NCI-H2029 (cell line): ENCODE measurements around the gene TRIM58.

Experiments
- DNase-seq: peaks from one replicate; lab custom pipeline; 2025; lab: John Stamatoyannopoulos, UW

TRIM58 gene

GRCh38 chr1:247884797-247885413 is 27.9 kb downstream of the TRIM58 start:
- no peak for DNase-seq

GRCh38 chr1:247895163-247895637 is 38.2 kb downstream of the TRIM58 start, which contains the start of gene OR2W3:
Gene OR2W3 (plus strand): TSS chr1:247895587. CDS start chr1:247895587, 0 bp downstream.
- no peak for DNase-seq

GRCh38 chr1:247895976-247896375 is 39.0 kb downstream of the TRIM58 start:
- DNase-seq = no peak

GRCh38 chr1:247904122-247904521 is 47.1 kb downstream of the TRIM58 start:
- no peak for DNase-seq

GRCh38 chr1:247905181-247905580 is 48.2 kb downstream of the TRIM58 start:
- no peak for DNase-seq

GRCh38 chr1:247905910-247906503 is 49.0 kb downstream of the TRIM58 start:
- no peak for DNase-seq

GRCh38 chr1:247906504-247907047 is 49.6 kb downstream of the TRIM58 start:
- no peak for DNase-seq

GRCh38 chr1:247908766-247909165 is 51.8 kb downstream of the TRIM58 start:
- DNase-seq = no peak

GRCh38 chr1:247913786-247914185 is 56.8 kb downstream of the TRIM58 start:
- no peak for DNase-seq

- no peak for DNase-seq
These were observed 58.1 kb downstream of the TRIM58 start for GRCh38 chr1:247914941-247915662.

- no peak for DNase-seq
These were observed 63.0 kb downstream of the TRIM58 start, which contains the start of gene OR2T8 for GRCh38 chr1:247919952-247920351. Gene OR2T8 (plus strand): TSS chr1:247920252. CDS start chr1:247921018, 766 bp downstream.

- DNase-seq = no peak
These were observed 67.0 kb downstream of the TRIM58 start for GRCh38 chr1:247923941-247924340.

GRCh38 chr1:247924868-247925267 is 67.9 kb downstream of the TRIM58 start, which contains the start of gene OR2AJ1:
Gene OR2AJ1 (plus strand): TSS chr1:247924889. CDS start chr1:247933769, 8,880 bp downstream.
- no peak for DNase-seq
